GM19452 (cell line): ENCODE results near the gene TPPP3.

Source experiments
- ATAC-seq: cut with Tn5 transposase; IDR thresholded peaks from one replicate; pipeline ENCODE4 v1.9.1; 2021; ENCODE audit not compliant: unreplicated experiment

Gene TPPP3

DNA sequence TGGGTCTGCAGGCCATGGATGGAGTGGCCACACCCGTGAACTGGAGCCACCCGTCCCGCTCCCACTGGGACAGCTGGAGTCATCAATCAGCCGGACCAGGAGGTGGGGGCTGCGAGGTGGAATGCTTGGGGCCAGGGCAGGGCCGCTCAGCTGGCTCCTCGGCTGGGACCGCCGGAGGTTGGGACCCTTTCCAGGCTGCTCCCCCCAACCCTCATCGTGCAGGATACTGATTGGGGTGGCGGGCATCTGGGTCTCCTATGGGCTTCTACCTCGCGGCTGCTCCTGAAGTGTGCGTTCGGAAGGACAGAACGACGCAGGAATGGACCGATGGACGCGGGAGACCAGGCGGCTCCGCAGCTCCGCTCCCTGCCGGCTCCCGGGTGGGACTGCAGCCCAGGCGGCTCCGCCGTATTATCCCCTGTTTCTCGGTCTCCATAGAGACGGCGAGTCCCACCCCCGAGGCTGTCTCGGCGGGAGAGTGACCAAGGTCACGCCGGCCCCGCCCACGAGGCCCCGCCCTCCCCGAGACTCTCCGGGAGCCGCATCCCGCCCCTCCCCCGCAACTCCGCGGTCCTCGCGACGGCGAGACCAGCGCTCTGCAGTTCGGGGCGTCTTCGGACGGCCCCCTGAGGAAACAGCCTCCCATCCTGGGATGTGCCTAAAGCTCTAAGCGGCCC, at the start of gene TPPP3:
TSS of gene TPPP3 (minus strand) at position 388 of the 677 bp plus-strand sequence. CDS start 2,387 bp downstream, outside the sequence.
- ATAC-seq, result no peak

DNA sequence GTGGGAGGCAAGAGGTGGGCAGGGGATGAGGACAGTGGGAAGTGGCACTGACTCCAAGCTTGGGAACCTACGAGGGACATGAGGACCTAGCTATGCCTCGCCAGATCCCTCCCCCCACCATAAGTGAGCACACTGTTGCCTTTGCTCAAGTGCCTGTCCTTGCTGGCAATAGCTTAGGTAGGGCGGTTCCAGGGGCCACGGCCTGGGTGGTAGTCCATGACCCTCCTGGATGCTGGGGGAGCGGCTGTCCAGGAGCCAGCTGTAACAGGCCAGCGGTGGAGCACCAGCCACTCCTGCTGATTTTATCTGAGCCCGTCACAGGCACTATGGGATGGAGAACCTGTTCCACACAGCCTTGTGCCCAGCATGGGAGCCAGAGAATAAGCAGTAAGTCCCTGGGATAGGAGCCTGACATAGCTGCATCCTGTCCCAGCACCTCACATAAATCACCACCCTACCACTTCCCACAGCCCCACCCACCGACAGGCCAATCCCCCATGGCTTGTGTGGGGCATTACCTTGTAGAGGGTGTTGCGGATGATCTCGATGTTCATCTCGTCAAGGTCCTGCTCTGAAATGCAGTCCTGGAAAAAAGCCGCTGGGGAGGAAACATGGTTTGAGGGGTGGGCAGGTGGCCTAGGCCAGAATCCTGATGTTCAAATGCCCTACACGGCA, 49.4 kb upstream of the TPPP3 start:
- no peak for ATAC-seq

DNA sequence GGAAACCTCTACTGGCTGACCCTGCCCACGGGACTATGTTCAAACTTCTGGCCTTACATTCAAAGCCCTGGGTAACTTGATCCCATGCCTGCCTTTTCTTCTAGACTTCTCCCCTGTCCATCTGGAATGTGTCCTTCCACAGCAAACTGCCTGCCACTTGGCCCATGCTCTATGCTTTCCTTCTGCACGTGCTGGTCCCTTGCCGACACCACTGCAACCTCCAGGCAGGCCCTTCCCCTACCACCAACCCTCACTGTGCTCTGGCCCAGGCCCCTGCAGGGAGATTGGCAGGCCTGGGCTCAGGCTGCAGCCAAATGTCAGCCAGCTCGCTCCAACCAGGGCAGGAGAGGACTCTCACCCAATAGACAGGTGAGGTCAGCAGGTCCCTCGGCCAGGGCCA, 48.6 kb upstream of the TPPP3 start:
- no peak for ATAC-seq

DNA sequence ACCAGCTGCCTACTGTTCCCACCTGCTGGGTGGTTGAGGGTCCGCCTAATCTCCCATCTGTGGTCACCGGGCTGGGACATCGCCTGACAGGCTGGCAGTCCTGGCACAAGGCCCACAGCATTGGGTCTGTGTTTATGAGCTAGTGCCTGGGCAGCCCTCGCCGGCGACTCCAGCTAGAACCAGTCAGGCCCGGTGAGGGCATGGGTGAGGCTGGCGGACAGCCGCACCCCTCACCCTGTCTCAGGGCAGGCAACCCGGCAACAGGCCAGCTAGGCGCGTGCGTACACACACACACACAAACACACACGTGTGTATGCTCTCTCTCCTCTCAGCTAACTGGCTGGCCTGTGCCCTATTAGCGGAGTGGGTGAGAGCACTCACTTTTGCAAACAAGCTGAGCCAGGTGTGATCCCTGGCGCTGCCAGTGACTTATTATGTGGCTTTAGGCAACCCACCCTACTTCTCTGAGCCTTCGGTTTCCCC, 48.0 kb upstream of the TPPP3 start:
- ATAC-seq, result no peak

DNA sequence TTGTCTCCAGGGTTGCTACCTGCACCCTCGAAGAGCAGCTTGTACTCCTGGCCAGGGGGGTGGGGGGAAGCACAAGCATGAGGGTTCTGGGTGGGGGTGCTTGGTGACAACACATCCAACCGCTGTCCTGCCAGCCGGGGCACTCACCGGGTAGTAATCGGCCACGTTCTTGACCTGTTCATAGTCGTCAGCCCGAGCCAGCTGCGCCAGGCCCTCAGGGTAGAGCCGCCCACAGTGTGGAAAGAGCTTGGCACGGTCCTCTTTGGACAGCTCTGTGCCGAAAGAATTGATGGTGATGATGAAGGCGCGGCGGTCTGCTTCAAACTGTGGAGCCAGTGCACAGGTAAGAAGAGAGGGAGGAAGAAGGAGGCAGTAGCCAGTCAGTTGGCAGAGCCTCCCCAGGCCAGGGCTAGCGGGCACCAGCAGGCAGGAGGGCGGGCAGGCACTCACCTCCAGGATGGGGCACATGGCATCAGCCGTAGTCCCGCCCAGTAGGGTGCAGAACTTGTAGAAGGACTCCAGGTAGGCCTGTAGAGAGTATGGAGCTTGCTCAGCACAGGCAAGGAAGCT, 45.6 kb upstream of the TPPP3 start:
- no peak for ATAC-seq

DNA sequence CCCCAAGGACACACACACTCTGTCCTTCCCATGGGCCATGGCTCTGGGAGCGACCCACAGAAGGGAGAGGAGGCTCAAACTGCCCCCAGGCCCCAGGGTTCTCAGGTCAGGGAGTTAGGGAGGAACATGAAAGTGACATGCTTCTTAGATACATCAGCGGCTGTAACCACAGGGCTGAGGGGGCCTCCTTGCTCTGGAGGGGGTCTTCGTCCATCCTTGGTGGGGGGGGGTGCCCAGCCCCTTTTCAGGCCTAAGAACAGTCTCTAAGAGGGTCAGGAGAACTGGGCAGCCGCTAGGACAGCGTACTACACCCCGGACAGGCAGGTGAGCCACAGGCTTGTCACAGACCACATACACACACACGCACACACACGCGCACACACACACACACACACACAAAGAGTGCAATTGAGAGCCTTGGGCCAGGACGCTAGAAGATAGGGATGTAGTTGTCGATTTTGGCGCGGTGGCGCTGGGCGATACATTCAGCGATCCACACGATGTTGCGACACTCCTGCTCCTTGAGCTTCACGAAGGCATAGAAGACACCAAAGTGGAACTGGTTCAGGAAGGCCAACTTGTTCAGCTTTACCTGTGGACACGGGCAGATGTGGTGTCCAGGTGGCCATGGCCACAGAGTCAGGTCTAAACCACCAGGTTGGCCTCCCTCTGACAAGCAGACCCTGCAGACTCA, 44.9 kb upstream of the TPPP3 start:
- ATAC-seq, result no peak

DNA sequence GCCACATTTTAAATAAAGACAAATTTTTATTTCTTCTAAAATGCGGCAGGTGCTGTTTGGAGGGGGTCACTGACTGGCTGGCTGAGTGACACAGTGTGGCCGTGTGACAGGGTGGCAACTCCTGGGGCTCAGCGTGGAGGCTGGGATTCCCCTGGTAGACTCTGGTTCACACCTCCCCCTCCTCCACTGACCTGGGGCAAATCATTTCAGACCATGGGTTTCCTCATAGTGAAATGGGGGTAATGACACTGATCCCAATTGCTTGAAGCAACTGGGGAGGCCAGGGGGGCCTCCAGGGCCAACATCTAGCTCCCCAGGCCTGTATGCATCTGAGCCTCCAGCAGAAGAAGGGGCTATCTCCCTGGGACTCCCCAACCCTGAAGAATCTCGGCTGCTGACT, 44.2 kb upstream of the TPPP3 start:
- no peak for ATAC-seq

DNA sequence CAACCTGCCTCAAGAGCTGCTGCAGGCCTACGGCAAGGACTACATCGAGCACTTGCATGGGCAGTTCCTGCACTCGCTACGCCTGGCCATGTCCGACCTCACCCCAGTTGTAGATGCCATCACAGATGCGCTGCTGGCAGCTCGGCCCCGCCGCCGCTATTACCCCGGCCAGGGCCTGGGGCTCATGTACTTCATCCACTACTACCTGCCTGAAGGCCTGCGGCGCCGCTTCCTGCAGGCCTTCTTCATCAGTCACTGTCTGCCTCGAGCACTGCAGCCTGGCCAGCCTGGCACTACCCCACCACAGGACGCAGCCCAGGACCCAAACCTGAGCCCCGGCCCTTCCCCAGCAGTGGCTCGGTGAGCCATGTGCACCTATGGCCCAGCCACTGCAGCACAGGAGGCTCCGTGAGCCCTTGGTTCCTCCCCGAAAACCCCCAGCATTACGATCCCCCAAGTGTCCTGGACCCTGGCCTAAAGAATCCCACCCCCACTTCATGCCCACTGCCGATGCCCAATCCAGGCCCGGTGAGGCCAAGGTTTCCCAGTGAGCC, 43.4 kb upstream of the TPPP3 start:
- no peak for ATAC-seq

DNA sequence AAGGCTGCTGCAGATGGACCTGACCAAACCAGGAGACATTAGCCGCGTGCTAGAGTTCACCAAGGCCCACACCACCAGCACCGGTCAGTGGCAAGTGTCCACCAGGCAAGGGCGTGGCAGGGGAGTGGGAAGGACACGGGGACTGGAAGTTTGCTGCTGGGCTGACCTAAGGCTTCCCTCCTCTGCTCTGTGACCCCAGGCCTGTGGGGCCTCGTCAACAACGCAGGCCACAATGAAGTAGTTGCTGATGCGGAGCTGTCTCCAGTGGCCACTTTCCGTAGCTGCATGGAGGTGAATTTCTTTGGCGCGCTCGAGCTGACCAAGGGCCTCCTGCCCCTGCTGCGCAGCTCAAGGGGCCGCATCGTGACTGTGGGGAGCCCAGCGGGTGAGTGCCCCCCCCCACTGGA, 42.5 kb upstream of the TPPP3 start:
- no peak for ATAC-seq

DNA sequence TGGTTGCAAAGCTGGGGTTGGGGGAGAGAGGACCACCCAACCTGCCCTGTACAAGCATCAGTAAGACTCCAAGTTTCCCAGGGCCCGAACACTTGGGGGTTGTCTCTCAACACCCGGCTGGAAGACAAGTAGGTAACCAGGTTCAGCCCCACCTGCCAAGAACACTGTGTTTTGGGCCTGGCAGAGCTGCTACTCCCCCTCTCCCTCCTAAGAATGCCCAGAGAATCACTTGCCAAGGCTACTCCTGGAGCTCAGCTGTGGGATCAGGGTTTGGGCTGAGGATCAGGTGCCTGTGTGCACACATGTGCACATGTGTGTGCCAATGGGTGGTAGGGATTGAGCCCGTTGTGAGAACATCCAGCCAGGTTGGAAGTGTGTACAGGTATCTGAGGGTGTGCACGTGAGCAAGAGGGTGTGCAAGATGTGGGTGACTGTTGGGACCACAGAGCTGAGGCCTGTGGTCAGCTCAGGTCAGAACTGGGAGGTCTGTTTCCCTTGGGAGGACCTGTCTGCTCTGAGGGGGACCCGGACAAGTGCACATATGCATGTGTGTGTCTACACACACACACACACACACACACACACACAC, 39.9 kb upstream of the TPPP3 start:
- no peak for ATAC-seq

DNA sequence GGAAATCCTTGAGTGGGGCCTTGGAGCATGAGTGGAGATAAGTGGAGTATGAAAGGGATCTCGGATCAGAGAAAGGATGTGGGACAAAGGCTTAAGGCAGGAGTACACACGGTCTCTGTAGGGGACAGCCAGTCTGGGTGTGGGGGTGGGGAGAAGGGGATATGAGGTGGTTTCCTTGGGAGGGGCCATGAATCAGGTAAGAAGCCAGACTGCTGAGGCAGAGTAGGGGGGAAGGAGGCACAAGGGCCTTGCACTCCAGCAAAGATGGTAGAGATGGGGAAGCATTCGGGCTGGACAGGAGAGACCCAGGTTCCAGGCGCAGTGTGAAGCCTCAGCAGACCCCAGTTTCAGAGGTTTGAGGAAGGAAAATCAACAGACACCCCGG, 39.2 kb upstream of the TPPP3 start:
- no peak for ATAC-seq

DNA sequence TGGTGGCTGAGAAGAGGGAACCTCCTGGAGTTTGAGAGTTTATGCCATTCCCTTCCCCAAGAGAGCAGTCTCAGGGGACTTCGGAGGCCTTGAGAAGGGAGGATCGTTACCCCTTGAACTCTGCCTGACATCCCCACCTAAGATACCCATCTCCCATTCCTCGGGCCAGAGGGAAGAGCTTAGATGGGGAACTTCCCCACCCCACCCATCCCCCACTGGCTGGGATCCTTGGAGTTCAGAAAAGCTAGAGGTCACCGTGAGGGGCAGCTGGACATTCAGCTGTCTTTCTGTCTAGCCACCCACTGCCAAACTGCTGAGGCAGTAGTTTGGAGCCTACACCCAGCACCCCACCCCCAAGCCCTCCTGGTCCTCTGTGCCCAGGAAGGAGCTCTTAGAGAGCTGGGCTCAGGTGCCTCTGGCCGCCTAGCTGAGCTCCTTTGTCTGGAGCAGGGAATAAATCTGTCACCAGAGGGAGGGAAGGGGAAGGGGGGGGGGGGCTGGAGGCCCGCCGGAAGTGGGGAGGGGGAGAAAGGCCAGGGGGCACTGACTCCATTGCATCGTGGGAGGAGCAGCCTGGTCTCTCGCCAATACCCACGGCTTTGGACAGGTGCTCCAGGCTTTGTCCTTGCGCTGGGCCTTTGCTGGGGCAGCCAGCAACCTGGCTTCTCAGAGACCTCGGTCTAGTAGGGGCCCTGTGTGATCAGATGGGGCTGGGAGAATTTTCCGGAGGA, 38.6 kb upstream of the TPPP3 start:
- ATAC-seq, result no peak

DNA sequence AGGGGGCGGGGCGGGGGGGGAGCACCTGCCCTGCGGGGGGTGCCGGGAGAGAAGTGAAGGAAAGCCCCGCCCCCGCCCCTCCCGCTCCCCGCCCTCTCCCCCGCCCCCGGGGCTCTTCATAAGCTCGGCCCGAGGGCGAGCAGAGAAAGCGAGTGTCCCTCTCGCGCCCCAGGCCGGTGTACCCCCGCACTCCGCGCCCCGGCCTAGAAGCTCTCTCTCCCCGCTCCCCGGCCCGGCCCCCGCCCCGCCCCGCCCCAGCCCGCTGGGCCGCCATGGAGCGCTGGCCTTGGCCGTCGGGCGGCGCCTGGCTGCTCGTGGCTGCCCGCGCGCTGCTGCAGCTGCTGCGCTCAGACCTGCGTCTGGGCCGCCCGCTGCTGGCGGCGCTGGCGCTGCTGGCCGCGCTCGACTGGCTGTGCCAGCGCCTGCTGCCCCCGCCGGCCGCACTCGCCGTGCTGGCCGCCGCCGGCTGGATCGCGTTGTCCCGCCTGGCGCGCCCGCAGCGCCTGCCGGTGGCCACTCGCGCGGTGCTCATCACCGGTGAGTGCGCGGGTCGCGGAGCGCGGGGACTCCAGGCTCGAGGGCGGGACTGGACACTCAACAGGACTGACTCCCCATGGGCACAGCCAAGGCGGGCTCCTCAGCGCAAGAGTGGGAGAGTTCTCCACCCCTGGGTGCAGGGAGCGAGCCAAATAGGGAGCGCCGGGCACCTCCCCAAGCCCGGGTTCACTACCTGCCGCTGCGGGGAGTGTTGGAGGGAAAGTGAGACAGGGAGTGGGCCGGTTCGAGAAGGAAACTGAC, 37.9 kb upstream of the TPPP3 start, which contains the start of gene HSD11B2:
TSS of gene HSD11B2 (plus strand) at position 145 of the 798 bp plus-strand sequence. CDS start at position 273, 128 bp downstream.
- no peak for ATAC-seq

DNA sequence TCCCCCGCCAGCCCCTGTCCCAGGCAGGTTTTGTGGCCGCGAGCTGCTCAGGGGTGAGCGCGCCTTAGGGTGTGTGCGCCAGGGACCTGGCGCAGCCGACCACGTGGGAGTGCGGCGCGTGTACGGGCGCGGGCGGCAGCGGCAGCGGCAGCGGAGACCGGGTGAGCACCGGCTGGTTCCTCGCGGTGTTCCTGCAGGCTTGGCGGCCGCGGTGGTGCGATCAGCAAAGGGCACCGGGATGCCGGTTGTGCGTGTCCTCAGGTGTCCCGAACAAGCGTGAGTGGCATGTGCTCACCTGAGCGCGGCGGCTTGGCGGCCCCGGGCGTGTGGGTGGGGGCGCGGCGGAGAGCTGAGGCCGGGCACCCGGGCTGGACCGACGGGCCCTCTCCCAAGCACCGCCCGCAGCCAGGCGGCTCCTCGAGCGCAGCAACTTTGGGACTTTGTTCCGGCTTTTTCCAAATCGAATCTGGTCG, 37.2 kb upstream of the TPPP3 start:
- no peak for ATAC-seq

DNA sequence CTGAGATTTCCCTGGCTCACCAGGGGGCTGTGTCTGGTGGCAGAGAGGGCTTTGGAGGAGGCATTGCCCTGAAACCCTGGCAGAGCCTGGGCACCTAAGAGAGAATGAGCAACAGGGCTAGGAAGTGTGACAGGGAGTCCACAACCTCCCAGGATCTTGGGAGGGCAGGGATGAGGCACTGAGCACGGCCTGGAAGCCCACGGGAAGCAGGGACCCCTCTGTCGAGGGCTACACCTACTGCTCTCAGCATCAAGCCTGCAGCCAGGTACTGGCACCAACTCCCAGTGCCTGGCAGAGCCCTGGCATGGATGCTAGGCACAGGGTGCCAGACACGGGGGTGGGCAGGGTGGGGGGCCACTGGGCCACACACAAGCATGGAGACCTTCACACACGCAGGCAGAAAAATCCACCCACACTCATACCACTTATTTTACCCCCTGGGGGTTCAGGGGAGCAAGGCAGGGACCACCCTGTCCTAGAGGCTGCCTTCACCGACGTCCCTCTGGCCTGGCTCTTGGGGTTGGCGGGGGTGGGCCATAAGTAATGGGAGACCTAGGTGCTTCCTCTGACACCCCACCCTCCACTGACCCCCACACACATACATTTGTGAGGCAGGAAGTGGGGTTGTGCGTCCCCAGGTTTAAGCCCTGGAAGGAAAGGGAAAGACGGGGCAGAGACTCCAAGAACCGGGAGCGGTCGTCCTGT, 36.7 kb upstream of the TPPP3 start:
- ATAC-seq, result no peak

DNA sequence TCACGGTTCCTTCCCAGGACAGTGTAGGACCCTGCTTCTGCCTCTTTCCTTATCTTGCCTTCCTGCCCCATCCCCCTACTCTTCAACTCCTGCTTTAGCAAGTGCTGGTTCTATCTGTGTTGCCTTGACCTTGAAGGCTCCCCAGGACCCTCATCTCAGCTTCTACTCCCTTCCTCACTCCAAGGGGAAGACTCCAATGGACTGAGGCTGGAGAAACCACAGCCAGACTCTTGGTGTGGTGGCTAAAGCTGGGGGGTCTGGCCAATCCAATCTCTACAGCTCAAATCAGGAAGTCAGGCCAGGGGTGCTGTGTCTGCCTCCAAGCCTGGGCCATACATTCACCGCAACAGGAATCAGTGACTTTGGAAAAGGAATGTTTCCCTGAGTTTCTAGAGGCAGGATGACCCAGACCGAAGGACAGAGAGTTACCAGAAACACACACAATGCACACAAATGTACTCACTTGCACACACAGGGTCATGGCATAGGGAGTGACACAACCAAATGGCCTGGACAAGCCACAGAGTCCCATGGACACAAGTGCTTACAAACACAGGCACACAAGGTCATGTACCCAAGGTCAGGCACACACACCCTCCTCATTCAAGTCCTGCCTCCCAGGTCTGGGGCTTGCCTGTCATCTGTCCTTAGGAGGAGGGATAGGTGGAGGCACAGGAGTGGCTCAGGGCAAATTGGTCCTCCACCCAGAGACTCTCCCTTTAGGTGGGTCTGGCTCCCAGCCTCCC, 35.9 kb upstream of the TPPP3 start:
- no peak for ATAC-seq

DNA sequence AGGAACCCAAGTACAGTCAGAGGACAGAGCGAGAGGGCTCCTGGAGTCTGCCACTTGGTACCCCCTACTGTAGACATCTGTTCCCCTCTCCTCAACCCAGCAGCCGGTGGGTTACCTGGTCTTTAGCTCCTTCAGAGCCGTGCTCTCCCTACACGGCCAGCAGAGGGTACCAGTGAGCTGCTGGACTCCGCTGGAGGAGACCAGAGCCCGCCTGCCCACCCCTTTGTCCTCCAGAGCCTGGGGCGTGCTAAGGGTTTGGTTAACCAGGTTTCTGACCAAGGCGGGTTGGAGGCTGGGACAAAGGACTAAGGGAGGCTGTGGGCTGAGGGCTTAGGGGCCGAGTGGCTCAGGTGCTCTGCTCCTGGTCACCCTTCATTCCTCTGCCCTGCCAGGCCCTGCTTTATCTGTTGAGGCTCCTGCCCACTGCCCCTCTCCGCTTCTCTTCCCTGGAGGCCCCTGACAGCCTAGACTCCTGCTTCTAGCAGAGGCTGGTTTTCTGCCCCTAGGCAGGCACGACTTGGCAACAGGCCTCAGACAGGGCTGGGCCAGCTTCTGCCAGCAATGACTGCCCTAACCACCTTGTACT, 34.9 kb upstream of the TPPP3 start:
- ATAC-seq, result no peak

DNA sequence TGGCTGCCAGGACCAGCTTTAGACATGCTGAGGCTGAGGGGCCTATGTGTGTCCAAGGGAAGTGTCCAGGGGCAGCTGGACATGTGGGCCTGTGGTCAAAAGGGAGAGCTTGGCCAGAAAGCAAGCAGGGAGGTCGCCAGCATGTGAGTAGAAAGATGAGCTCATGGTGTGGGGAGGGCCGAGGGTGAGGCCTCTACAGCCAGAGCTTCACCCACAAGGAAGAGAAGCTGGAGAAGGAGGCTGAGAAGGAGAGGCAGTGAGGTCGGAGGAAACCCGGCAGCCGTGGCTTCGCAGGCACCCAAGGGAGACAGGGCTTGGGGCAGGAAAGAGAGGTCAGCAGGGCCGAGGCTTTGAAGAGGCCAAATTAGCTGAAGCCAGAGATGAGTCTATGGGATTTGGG, 33.7 kb upstream of the TPPP3 start:
- ATAC-seq, result no peak
